Measurements from ENCODE around the gene WDR91.

The WDR91 gene

DNA sequence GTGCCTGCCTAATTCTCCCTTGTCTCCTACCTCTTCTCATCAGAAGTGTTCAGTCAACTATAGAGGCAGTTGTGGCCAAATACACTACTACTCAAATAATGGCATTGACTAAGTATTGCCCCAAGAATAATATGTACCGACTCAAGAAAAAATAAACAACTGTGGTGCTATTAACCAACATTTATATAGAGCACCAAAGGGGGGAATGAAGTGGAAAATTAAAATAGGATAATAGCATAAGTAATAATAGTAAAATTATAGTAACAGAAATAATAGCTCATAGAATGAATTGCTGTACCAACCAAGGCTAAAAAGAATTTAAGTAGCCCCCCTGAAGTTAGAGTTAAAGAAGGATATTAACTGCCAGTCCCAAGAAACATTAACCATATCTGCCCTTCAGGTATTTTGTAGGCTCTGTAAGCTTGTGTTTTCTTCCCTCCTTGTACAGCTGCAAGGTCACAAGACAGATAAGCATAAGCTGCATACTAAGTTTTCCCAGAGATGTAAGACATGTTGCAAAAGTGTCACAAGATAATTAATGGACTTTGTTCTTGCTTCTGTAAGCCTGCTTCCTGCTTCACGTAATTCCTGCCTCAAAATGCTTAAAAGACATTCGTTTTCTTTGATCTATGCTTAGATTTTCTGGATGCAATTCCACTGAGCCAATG, 29.9 kb downstream of the WDR91 start:
- H3K4me3 ChIP-seq (ENCODE audit: low read depth, low read length): no peak overlapping the region
- DNase-seq (ENCODE audit: low read depth): no peak
- TF ChIP-seq, protein P1, sequence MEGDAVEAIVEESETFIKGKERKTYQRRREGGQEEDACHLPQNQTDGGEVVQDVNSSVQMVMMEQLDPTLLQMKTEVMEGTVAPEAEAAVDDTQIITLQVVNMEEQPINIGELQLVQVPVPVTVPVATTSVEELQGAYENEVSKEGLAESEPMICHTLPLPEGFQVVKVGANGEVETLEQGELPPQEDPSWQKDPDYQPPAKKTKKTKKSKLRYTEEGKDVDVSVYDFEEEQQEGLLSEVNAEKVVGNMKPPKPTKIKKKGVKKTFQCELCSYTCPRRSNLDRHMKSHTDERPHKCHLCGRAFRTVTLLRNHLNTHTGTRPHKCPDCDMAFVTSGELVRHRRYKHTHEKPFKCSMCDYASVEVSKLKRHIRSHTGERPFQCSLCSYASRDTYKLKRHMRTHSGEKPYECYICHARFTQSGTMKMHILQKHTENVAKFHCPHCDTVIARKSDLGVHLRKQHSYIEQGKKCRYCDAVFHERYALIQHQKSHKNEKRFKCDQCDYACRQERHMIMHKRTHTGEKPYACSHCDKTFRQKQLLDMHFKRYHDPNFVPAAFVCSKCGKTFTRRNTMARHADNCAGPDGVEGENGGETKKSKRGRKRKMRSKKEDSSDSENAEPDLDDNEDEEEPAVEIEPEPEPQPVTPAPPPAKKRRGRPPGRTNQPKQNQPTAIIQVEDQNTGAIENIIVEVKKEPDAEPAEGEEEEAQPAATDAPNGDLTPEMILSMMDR (IDR thresholded peaks at IDR 0.05; ENCODE audit: insufficient read depth, low read depth, low read length, missing control alignments): no peak

DNA sequence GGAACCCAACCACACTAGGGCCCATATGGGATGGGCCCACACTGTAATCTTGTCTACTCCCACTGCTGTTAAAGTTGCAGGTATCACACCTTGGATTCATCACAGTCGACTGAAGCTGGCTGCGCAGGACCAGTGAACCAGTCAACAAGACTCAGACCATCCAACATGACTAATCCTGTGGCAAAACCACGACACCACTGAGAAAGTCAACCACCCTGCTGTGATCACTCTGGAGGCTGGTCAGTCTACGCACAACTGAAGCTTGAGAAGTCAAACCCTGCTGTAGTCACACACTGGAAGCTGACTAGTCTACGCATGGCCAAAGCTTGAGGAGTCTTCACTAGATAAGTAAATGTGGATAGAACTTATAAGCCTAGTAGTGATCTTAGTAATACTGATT, 31.2 kb downstream of the WDR91 start:
- H3K4me3 ChIP-seq (ENCODE audit: low read depth, low read length): no peak overlapping the region
- TF ChIP-seq, protein P1 (IDR thresholded peaks at IDR 0.05; ENCODE audit: insufficient read depth, low read depth, low read length, missing control alignments): no peak
- no peak for DNase-seq (ENCODE audit: low read depth)

DNA sequence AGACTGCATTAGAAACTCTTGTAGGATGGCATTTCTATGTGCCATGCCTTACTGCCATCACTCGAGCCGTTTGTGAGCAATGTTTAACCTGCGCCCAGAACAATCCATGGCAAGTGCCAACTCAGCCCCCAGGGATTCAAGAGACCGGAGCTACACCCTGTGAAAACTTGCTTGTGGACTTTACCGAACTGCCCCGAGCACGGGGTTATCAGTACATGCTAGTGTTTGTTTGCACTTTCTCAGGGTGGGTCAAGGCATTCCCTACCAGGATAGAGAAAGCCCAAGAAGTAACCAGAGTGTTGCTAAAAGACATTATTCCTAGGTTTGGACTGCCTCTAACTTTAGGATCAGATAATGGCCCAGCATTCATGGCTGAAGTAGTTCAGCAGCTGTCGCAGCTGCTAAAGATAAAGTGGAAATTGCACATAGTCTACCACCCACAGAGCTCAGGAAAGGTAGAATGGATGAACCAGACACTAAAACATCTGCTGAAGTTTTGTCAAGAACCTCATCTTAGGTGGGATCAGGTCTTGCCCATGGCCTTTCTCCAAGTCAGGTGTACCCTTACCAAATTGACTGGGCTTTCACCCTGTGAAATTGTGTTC, 31.9 kb downstream of the WDR91 start:
- no peak overlapping the region for H3K4me3 ChIP-seq (ENCODE audit: low read depth, low read length)
- no peak for DNase-seq (ENCODE audit: low read depth)
- TF ChIP-seq, protein P1 (IDR thresholded peaks at IDR 0.05; ENCODE audit: insufficient read depth, low read depth, low read length, missing control alignments): no peak

DNA sequence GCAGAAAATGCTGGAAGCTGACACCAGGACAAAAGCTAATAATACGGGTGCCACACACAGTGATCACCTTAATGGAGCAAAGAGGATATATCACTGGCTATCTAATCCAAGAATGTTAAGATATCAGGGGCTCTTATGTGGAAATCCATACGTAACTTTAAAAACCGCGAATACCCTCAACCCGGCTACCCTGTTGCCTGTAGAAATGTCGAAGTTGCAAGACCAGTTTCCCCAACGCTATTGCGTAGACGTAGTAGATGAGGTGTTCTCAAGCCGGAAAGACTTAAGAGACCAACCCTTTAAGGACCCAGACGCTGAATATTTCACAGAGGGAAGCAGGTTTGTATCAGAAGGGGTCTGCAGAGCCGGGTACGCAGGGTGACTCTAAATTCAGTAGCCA, 33.0 kb downstream of the WDR91 start:
- no peak for DNase-seq (ENCODE audit: low read depth)
- TF ChIP-seq, protein P1 (IDR thresholded peaks at IDR 0.05; ENCODE audit: insufficient read depth, low read depth, low read length, missing control alignments): no peak
- no peak overlapping the region for H3K4me3 ChIP-seq (ENCODE audit: low read depth, low read length)

DNA sequence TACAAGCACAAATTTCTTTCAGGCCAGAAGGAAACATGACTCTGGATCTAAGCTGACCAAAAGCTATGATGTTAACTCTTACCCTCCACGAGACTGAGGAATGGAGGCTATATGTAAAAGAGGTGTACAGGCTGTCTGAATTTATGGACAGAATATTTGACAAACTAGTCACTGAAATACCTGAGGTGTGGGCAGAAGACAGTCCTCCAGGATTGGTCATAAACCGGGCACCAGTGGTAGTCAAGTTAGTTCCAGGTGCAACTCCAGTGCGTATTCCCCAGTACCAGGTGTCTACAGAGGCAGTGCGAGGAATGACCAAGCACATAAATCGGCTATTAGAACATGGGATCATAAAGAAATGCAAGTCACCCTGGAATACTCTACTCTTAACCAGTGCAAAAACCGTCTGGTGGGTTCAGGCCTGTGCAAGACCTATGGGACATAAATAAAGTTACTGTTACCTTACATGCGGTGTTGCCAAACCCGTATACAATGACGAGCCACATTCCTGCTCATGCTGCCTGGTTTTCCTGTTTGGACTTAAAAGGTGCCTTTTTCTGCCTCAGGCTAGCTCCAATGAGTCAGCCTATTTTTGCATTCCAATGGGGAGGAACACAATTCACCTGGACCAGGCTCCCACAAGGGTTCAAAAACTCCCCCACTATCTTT, 34.2 kb downstream of the WDR91 start:
- no peak overlapping the region for H3K4me3 ChIP-seq (ENCODE audit: low read depth, low read length)
- no peak for DNase-seq (ENCODE audit: low read depth)
- TF ChIP-seq, protein P1 (IDR thresholded peaks at IDR 0.05; ENCODE audit: insufficient read depth, low read depth, low read length, missing control alignments): no peak

DNA sequence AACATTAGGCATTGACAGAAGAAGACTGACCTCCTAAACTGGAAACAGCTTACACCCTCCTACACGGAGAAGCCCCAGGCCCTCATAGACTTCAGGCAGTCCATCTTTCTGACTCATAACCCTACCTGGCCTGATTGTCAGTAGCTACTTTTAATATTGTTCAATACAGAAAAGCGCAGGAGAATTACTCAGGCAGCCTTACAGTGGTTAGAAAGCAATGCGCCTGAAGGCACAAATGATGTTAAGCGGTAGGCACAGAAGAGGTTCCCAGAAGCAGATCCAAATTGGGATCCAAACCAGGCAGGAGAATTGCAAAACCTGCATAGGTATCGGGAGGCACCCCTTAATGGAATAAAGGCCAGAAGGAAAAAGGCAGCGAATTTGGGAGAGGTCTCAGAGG, 35.4 kb downstream of the WDR91 start:
- TF ChIP-seq, protein P1 (IDR thresholded peaks at IDR 0.05; ENCODE audit: insufficient read depth, low read depth, low read length, missing control alignments): no peak
- no peak for DNase-seq (ENCODE audit: low read depth)
- H3K4me3 ChIP-seq (ENCODE audit: low read depth, low read length): no peak overlapping the region
